ENCODE data around the gene DSE. TPM values are rescaled to one million over a fixed set of nuclear protein-coding genes. Genes with fewer than 3 reads are reported as not detected.

The DSE gene
- polyA plus RNA-seq, 3 donors, result 14.6 to 36.5 (median 28.4) TPM

GRCh38 chr6:116471531-116471930, 100.8 kb downstream of the DSE start:
- no peak for TF ChIP-seq CTCF (IDR thresholded peaks at IDR 0.05)
- no peaks in the 10 kb centered on the region for H3K36me3 ChIP-seq (replicated peaks in 1 of 2; ENCODE audit: control insufficient read depth in 1 of 2, insufficient read depth in 2 of 2, low read length in 2 of 2)
- H3K79me2 ChIP-seq (ENCODE audit: insufficient read depth, low read length), result no peaks in the 10 kb centered on the region
- WGBS (ENCODE audit: insufficient coverage), result no CpG with 5 or more reads among the region's 1 CpG
- no peaks in the 10 kb centered on the region for H4K20me1 ChIP-seq (ENCODE audit: insufficient read depth, low read length)
- no peaks in the 10 kb centered on the region for H3K27me3 ChIP-seq (ENCODE audit: control insufficient read depth in 2 of 2, insufficient read depth in 2 of 2, low read length in 2 of 2)
- Mint-ChIP-seq H3K27me3 (ENCODE audit: low read depth in 3 of 3) (no peaks in the 10 kb centered on the region), H3K4me1 (peaks cover 55% of the 10 kb centered on the region), H3K27ac (peak overlapping the region in 3 of 7 donors; percentile 4 to 70 (median 58)), H3K36me3 (no peaks in the 10 kb centered on the region), H3K4me3 (peak overlapping the region in 1 of 2 donors; percentile 11), H3K9me3 (no peaks in the 10 kb centered on the region)
- no peak for DNase-seq
- H3K27ac ChIP-seq (ENCODE audit: low read depth in 1 of 2, low read length in 2 of 2), result peak overlapping the region in 1 of 2 donors; percentile 61
- H3K9me3 ChIP-seq (replicated peaks in 1 of 2; ENCODE audit: control insufficient read depth in 1 of 2, insufficient read depth in 1 of 2, low read length in 2 of 2), result no peaks in the 10 kb centered on the region
- H3K4me1 ChIP-seq (ENCODE audit: control insufficient read depth in 1 of 2, insufficient read depth in 2 of 2, low read length in 2 of 2), result peaks cover 35 to 48% of the 10 kb centered on the region in 2 donors
- intact Hi-C loops (cut with micrococcal nuclease), result no loop called here
- peak overlapping the region; percentile 65 for H2AFZ ChIP-seq (ENCODE audit: insufficient read depth, low read depth, low read length, poor library complexity, severe bottlenecking)
- H3K4me3 ChIP-seq (replicated peaks in 1 of 3; ENCODE audit: low read depth in 2 of 3, low read length in 3 of 3), result no peak overlapping the region
- peak overlapping the region; percentile 12 for H3K4me2 ChIP-seq (replicated peaks; ENCODE audit: extremely low read depth, low read length, poor library complexity, severe bottlenecking)
- H3K9ac ChIP-seq (ENCODE audit: insufficient read depth, low read length, poor library complexity, severe bottlenecking), result no peak overlapping the region

GRCh38 chr6:116472706-116473105, 102.0 kb downstream of the DSE start:
- Histone ChIP-seq H3K36me3 (replicated peaks in 1 of 2; ENCODE audit: control insufficient read depth in 1 of 2, insufficient read depth in 2 of 2, low read length in 2 of 2) (no peaks in the 10 kb centered on the region), H3K79me2 (ENCODE audit: insufficient read depth, low read length) (no peaks in the 10 kb centered on the region), H3K4me3 (replicated peaks in 1 of 3; ENCODE audit: low read depth in 2 of 3, low read length in 3 of 3) (no peak overlapping the region), H3K9ac (ENCODE audit: insufficient read depth, low read length, poor library complexity, severe bottlenecking) (no peak overlapping the region), H3K27ac (ENCODE audit: low read depth in 1 of 2, low read length in 2 of 2) (no peak overlapping the region), H3K9me3 (replicated peaks in 1 of 2; ENCODE audit: control insufficient read depth in 1 of 2, insufficient read depth in 1 of 2, low read length in 2 of 2) (no peaks in the 10 kb centered on the region), H3K27me3 (ENCODE audit: control insufficient read depth in 2 of 2, insufficient read depth in 2 of 2, low read length in 2 of 2) (no peaks in the 10 kb centered on the region), H3K4me1 (ENCODE audit: control insufficient read depth in 1 of 2, insufficient read depth in 2 of 2, low read length in 2 of 2) (peaks cover 39 to 47% of the 10 kb centered on the region in 2 donors), H4K20me1 (ENCODE audit: insufficient read depth, low read length) (no peaks in the 10 kb centered on the region), H2AFZ (ENCODE audit: insufficient read depth, low read depth, low read length, poor library complexity, severe bottlenecking) (no peak overlapping the region), H3K4me2 (replicated peaks; ENCODE audit: extremely low read depth, low read length, poor library complexity, severe bottlenecking) (no peak overlapping the region)
- no peak overlapping the region for H3K27ac Mint-ChIP-seq
- H3K4me3 Mint-ChIP-seq, result no peak overlapping the region
- 100% methylated on average over 1 of the region's 3 CpGs for WGBS (ENCODE audit: insufficient coverage)
- no peaks in the 10 kb centered on the region for H3K27me3 Mint-ChIP-seq (ENCODE audit: low read depth in 3 of 3)
- DNase-seq, result no peak
- peaks cover 0 to 4% (median 3%) of the 10 kb centered on the region in 7 donors for H3K9me3 Mint-ChIP-seq
- peaks cover 49% of the 10 kb centered on the region for H3K4me1 Mint-ChIP-seq
- intact Hi-C loops (cut with micrococcal nuclease), result no loop called here
- no peak for TF ChIP-seq CTCF (IDR thresholded peaks at IDR 0.05)
- H3K36me3 Mint-ChIP-seq, result no peaks in the 10 kb centered on the region
